ENCODE measurements around the gene DCUN1D1.

The DCUN1D1 gene

GRCh38 chr3:182912474-182912873, 67.9 kb downstream of the DCUN1D1 start:
- Histone ChIP-seq H3K36me3 (ENCODE audit: control insufficient read depth, insufficient read depth, low read length) (peaks cover 3% of the 10 kb centered on the region), H3K9me3 (ENCODE audit: control insufficient read depth, low read length) (no peaks in the 10 kb centered on the region), H3K4me1 (ENCODE audit: control insufficient read depth, insufficient read depth, low read length, poor library complexity, severe bottlenecking) (peaks cover 6% of the 10 kb centered on the region), H3K4me3 (ENCODE audit: extremely low read depth, insufficient read depth, low read length, poor library complexity, severe bottlenecking) (no peak overlapping the region), H3K27ac (ENCODE audit: low read depth, low read length, severe bottlenecking) (no peak overlapping the region)
- WGBS, 2 experiments (ENCODE audit: insufficient coverage in 2 of 2), result 85 to 89% methylated on average over 3 of the region's 5 CpGs

GRCh38 chr3:182911782-182912111, 68.6 kb downstream of the DCUN1D1 start:
- peaks cover 6% of the 10 kb centered on the region for H3K4me1 ChIP-seq (ENCODE audit: control insufficient read depth, insufficient read depth, low read length, poor library complexity, severe bottlenecking)
- WGBS, 2 experiments (ENCODE audit: insufficient coverage in 2 of 2), result 64 to 74% methylated on average over 4 of the region's 5 CpGs
- H3K27ac ChIP-seq (ENCODE audit: low read depth, low read length, severe bottlenecking), result no peak overlapping the region
- no peak overlapping the region for H3K4me3 ChIP-seq (ENCODE audit: extremely low read depth, insufficient read depth, low read length, poor library complexity, severe bottlenecking)
- no peaks in the 10 kb centered on the region for H3K9me3 ChIP-seq (ENCODE audit: control insufficient read depth, low read length)
- peaks cover 3% of the 10 kb centered on the region for H3K36me3 ChIP-seq (ENCODE audit: control insufficient read depth, insufficient read depth, low read length)

GRCh38 chr3:182910936-182911781, 69.2 kb downstream of the DCUN1D1 start:
- Histone ChIP-seq H3K4me3 (ENCODE audit: extremely low read depth, insufficient read depth, low read length, poor library complexity, severe bottlenecking) (no peak overlapping the region), H3K4me1 (ENCODE audit: control insufficient read depth, insufficient read depth, low read length, poor library complexity, severe bottlenecking) (peaks cover 6% of the 10 kb centered on the region), H3K9me3 (ENCODE audit: control insufficient read depth, low read length) (no peaks in the 10 kb centered on the region), H3K27ac (ENCODE audit: low read depth, low read length, severe bottlenecking) (no peak overlapping the region), H3K36me3 (ENCODE audit: control insufficient read depth, insufficient read depth, low read length) (peaks cover 6% of the 10 kb centered on the region)
- WGBS, 2 experiments (ENCODE audit: insufficient coverage in 2 of 2), result 83 to 100% methylated on average over 3 of the region's 5 CpGs

GRCh38 chr3:182909318-182910040, 70.9 kb downstream of the DCUN1D1 start:
- no peak overlapping the region for H3K4me3 ChIP-seq (ENCODE audit: extremely low read depth, insufficient read depth, low read length, poor library complexity, severe bottlenecking)
- peaks cover 8% of the 10 kb centered on the region for H3K36me3 ChIP-seq (ENCODE audit: control insufficient read depth, insufficient read depth, low read length)
- peaks cover 6% of the 10 kb centered on the region for H3K4me1 ChIP-seq (ENCODE audit: control insufficient read depth, insufficient read depth, low read length, poor library complexity, severe bottlenecking)
- H3K9me3 ChIP-seq (ENCODE audit: control insufficient read depth, low read length), result no peaks in the 10 kb centered on the region
- H3K27ac ChIP-seq (ENCODE audit: low read depth, low read length, severe bottlenecking), result no peak overlapping the region
- WGBS, 2 experiments (ENCODE audit: insufficient coverage in 2 of 2), result 87 to 100% methylated on average over 2 of the region's 5 CpGs

GRCh38 chr3:182908471-182908870, 71.9 kb downstream of the DCUN1D1 start:
- no CpG with 5 or more reads among the region's 1 CpG for WGBS, 2 experiments (ENCODE audit: insufficient coverage in 2 of 2)
- peaks cover 5% of the 10 kb centered on the region for H3K36me3 ChIP-seq (ENCODE audit: control insufficient read depth, insufficient read depth, low read length)
- H3K9me3 ChIP-seq (ENCODE audit: control insufficient read depth, low read length), result no peaks in the 10 kb centered on the region
- peaks cover 6% of the 10 kb centered on the region for H3K4me1 ChIP-seq (ENCODE audit: control insufficient read depth, insufficient read depth, low read length, poor library complexity, severe bottlenecking)
- no peak overlapping the region for H3K27ac ChIP-seq (ENCODE audit: low read depth, low read length, severe bottlenecking)
- H3K4me3 ChIP-seq (ENCODE audit: extremely low read depth, insufficient read depth, low read length, poor library complexity, severe bottlenecking), result no peak overlapping the region

- H3K4me1 ChIP-seq (ENCODE audit: control insufficient read depth, insufficient read depth, low read length, poor library complexity, severe bottlenecking), result no peaks in the 10 kb centered on the region
- no peak overlapping the region for H3K27ac ChIP-seq (ENCODE audit: low read depth, low read length, severe bottlenecking)
- peaks cover 5% of the 10 kb centered on the region for H3K36me3 ChIP-seq (ENCODE audit: control insufficient read depth, insufficient read depth, low read length)
- no peak overlapping the region for H3K4me3 ChIP-seq (ENCODE audit: extremely low read depth, insufficient read depth, low read length, poor library complexity, severe bottlenecking)
- H3K9me3 ChIP-seq (ENCODE audit: control insufficient read depth, low read length), result no peaks in the 10 kb centered on the region
- WGBS, 2 experiments (ENCODE audit: insufficient coverage in 2 of 2), result 100% methylated on average over 1 of the region's 1 CpG; no CpG with 5 or more reads in 1 of the 2 experiments
These were observed 74.3 kb downstream of the DCUN1D1 start for GRCh38 chr3:182906036-182906435.

GRCh38 chr3:182905623-182906022, 74.7 kb downstream of the DCUN1D1 start:
- H3K4me1 ChIP-seq (ENCODE audit: control insufficient read depth, insufficient read depth, low read length, poor library complexity, severe bottlenecking), result no peaks in the 10 kb centered on the region
- no peak overlapping the region for H3K27ac ChIP-seq (ENCODE audit: low read depth, low read length, severe bottlenecking)
- H3K9me3 ChIP-seq (ENCODE audit: control insufficient read depth, low read length), result no peaks in the 10 kb centered on the region
- H3K36me3 ChIP-seq (ENCODE audit: control insufficient read depth, insufficient read depth, low read length), result peaks cover 5% of the 10 kb centered on the region
- H3K4me3 ChIP-seq (ENCODE audit: extremely low read depth, insufficient read depth, low read length, poor library complexity, severe bottlenecking), result no peak overlapping the region
- 97 to 100% methylated on average over 4 of the region's 4 CpGs for WGBS, 2 experiments (ENCODE audit: insufficient coverage in 2 of 2)

- no peaks in the 10 kb centered on the region for H3K9me3 ChIP-seq (ENCODE audit: control insufficient read depth, low read length)
- no peak overlapping the region for H3K27ac ChIP-seq (ENCODE audit: low read depth, low read length, severe bottlenecking)
- no peaks in the 10 kb centered on the region for H3K4me1 ChIP-seq (ENCODE audit: control insufficient read depth, insufficient read depth, low read length, poor library complexity, severe bottlenecking)
- no peak overlapping the region for H3K4me3 ChIP-seq (ENCODE audit: extremely low read depth, insufficient read depth, low read length, poor library complexity, severe bottlenecking)
- 83% methylated on average over 2 of the region's 3 CpGs; no CpG with 5 or more reads in 1 of the 2 experiments for WGBS, 2 experiments (ENCODE audit: insufficient coverage in 2 of 2)
- peaks cover 5% of the 10 kb centered on the region for H3K36me3 ChIP-seq (ENCODE audit: control insufficient read depth, insufficient read depth, low read length)
These were observed 76.2 kb downstream of the DCUN1D1 start for GRCh38 chr3:182904164-182904563.

GRCh38 chr3:182902236-182902635, 78.1 kb downstream of the DCUN1D1 start:
- H3K36me3 ChIP-seq (ENCODE audit: control insufficient read depth, insufficient read depth, low read length), result peaks cover 5% of the 10 kb centered on the region
- H3K4me3 ChIP-seq (ENCODE audit: extremely low read depth, insufficient read depth, low read length, poor library complexity, severe bottlenecking), result no peak overlapping the region
- no peaks in the 10 kb centered on the region for H3K4me1 ChIP-seq (ENCODE audit: control insufficient read depth, insufficient read depth, low read length, poor library complexity, severe bottlenecking)
- no peaks in the 10 kb centered on the region for H3K9me3 ChIP-seq (ENCODE audit: control insufficient read depth, low read length)
- no peak overlapping the region for H3K27ac ChIP-seq (ENCODE audit: low read depth, low read length, severe bottlenecking)
- 93% methylated on average over 2 of the region's 5 CpGs; no CpG with 5 or more reads in 1 of the 2 experiments for WGBS, 2 experiments (ENCODE audit: insufficient coverage in 2 of 2)

- Histone ChIP-seq H3K36me3 (ENCODE audit: control insufficient read depth, insufficient read depth, low read length) (no peaks in the 10 kb centered on the region), H3K9me3 (ENCODE audit: control insufficient read depth, low read length) (no peaks in the 10 kb centered on the region), H3K4me3 (ENCODE audit: extremely low read depth, insufficient read depth, low read length, poor library complexity, severe bottlenecking) (no peak overlapping the region), H3K27ac (ENCODE audit: low read depth, low read length, severe bottlenecking) (no peak overlapping the region), H3K4me1 (ENCODE audit: control insufficient read depth, insufficient read depth, low read length, poor library complexity, severe bottlenecking) (no peaks in the 10 kb centered on the region)
- WGBS, 2 experiments (ENCODE audit: insufficient coverage in 2 of 2), result 100% methylated on average over 1 of the region's 2 CpGs; no CpG with 5 or more reads in 1 of the 2 experiments
These were observed 83.8 kb downstream of the DCUN1D1 start for GRCh38 chr3:182896553-182896952.
